Lower lobe of right lung (tissue), 2 donors: ENCODE data around the gene GSTA2. TPM values are rescaled to one million over a fixed set of nuclear protein-coding genes. Genes with fewer than 3 reads are reported as not detected.
"Not testable (repeated sequence)": the region's sequence is repeated elsewhere in the genome, so short reads cannot be mapped to it uniquely, and the experiment has no call there.

Source experiments
- ATAC-seq, 2 donors: fragments of 200-7000 bp; cut with Tn5 transposase; one replicate each; pipeline ENCODE4 v1.9.1; 2020 to 2022; ENCODE audit warnings: mild to moderate bottlenecking in 2 of 2, moderate library complexity in 2 of 2
- DNase-seq: peaks from one replicate; pipeline ENCODE4 v3.0.0-alpha.2; 2020
- H3K27ac ChIP-seq: fragments of 200-600 bp; one replicate; pipeline ENCODE4 v1.8.0; 2022
- H3K27me3 ChIP-seq: fragments of 200-600 bp; one replicate; pipeline ENCODE4 v1.8.0; 2022; ENCODE audit warnings: low read depth
- H3K36me3 ChIP-seq: fragments of 200-600 bp; one replicate; pipeline ENCODE4 v1.8.0; 2022; ENCODE audit warnings: mild to moderate bottlenecking
- H3K4me1 ChIP-seq: fragments of 200-600 bp; one replicate; pipeline ENCODE4 v1.8.0; 2022
- H3K4me3 ChIP-seq: fragments of 200-600 bp; one replicate; pipeline ENCODE4 v1.8.0; 2022; ENCODE audit warnings: mild to moderate bottlenecking
- H3K9me3 ChIP-seq: fragments of 200-600 bp; one replicate; pipeline ENCODE4 v1.8.0; 2022
- CTCF ChIP-seq: fragments of 200-600 bp; IDR thresholded peaks from one replicate; pipeline ENCODE4 v1.8.0; 2022; ENCODE audit warnings: antibody characterized with exemption, mild to moderate bottlenecking
- intact Hi-C: fragments of 100-400 bp; cut with DNase I; formaldehyde crosslinking; loops from one replicate; pipeline ENCODE4 v1.11.0; 2022
- total RNA-seq: library from RNA; stranded (reverse); fragmentation: NEBNext Ultra II Directional; extraction: Animal tissue kit (Norgen Biotek cat#: 25700); gene quantifications from one replicate; pipeline ENCODE4 v1.2.1, GENCODE V29; 2021
- donor health status: DM: no; HTN: yes; CAD: no; lungs with severe emphysema.

Gene GSTA2
- total RNA-seq, 1 donor from 2014 or later: 4.8 TPM

- H3K36me3 ChIP-seq: no peaks in the 10 kb centered on the region
- no peak overlapping the region for H3K4me3 ChIP-seq
- intact Hi-C loops: no loop called here
- TF ChIP-seq CTCF: no peak
- no peak for ATAC-seq
- H3K4me1 ChIP-seq: no peaks in the 10 kb centered on the region
- no peaks in the 10 kb centered on the region for H3K27me3 ChIP-seq
- no peaks in the 10 kb centered on the region for H3K9me3 ChIP-seq
- DNase-seq: no peak
- H3K27ac ChIP-seq: no peak overlapping the region
Observed at GRCh38 chr6:52724042-52724405, 39.3 kb downstream of the GSTA2 start.

DNA sequence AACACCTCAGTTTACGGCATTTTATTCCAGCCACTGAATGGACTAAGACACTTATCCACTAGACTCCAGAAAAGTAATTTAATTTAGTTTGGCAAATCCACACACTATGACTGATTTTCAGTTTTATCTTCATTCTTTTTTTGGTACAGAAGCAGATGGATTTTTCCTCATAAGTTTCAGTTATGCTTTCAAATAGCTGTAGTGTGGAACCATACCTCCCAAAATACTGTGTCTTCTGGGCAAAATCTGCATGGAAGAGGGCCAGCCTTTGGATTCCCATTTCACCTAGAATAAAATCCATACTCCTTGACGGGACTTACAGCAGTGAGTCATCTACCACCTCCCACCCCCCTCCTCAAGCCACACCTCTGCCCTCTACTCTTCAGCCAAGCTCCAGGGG is 43.0 kb downstream of the GSTA2 start:
- H3K9me3 ChIP-seq: no peaks in the 10 kb centered on the region
- ATAC-seq (no peak), DNase-seq (no peak)
- no peak for TF ChIP-seq CTCF
- no peak overlapping the region for H3K4me3 ChIP-seq
- intact Hi-C loops: no loop called here
- H3K27ac ChIP-seq: no peak overlapping the region
- no peaks in the 10 kb centered on the region for H3K36me3 ChIP-seq
- H3K27me3 ChIP-seq: no peaks in the 10 kb centered on the region
- H3K4me1 ChIP-seq: no peaks in the 10 kb centered on the region

DNA sequence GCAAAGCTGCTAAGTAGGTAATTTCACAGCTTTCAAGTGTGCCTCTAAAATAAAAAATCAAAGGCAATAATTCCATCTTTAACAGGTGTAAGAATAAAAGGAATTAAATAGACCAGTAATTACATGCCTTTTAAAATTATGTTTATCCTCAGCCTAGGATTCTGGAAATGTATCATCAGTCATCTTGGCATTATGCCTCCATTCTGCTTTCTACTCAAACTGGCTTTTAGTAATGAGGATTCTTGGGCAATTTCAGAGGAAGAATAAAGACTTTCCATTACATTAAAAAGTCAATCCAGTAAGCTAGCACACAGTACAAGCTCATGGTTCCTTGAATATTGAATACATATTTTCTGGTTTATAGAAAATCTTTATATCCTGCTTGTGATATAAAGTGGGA is 44.7 kb downstream of the GSTA2 start:
- no peak for TF ChIP-seq CTCF
- ATAC-seq (no peak), DNase-seq (no peak)
- Histone ChIP-seq H3K27ac (no peak overlapping the region), H3K4me3 (no peak overlapping the region), H3K27me3 (no peaks in the 10 kb centered on the region), H3K36me3 (no peaks in the 10 kb centered on the region), H3K9me3 (no peaks in the 10 kb centered on the region), H3K4me1 (no peaks in the 10 kb centered on the region)
- intact Hi-C loops: no loop called here

- DNase-seq, H3K27ac ChIP-seq, H3K4me1 ChIP-seq, H3K27me3 ChIP-seq, H3K9me3 ChIP-seq, H3K36me3 ChIP-seq, ATAC-seq, H3K4me3 ChIP-seq, intact Hi-C loops: not testable (repeated sequence)
Observed at GRCh38 chr6:52714761-52715160, 48.5 kb downstream of the GSTA2 start.

DNA sequence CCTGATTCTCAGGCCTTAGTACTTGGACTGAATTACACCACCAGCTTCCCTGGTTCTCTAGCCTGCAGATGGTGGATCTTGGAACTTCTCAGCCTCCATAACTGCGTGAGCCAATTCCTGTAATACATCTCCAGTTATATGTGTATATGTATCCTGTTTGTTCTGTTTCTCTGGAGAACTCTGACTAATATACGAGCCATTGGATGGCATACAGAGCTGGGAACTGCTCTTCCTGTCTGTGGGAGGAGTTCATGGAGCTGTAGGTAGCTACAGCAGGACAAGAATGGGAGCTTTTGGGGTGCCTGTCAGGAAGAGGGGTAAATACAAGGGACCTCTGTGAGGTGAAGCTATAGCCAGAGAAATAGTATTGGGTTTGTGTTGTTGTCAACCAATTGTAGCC is 51.1 kb downstream of the GSTA2 start:
- H3K9me3 ChIP-seq: no peaks in the 10 kb centered on the region
- H3K27ac ChIP-seq: no peak overlapping the region
- no peaks in the 10 kb centered on the region for H3K27me3 ChIP-seq
- intact Hi-C loops: no loop called here
- ATAC-seq (no peak), DNase-seq (no peak)
- no peak overlapping the region for H3K4me3 ChIP-seq
- H3K4me1 ChIP-seq: no peaks in the 10 kb centered on the region
- TF ChIP-seq CTCF: no peak
- H3K36me3 ChIP-seq: no peaks in the 10 kb centered on the region

DNA sequence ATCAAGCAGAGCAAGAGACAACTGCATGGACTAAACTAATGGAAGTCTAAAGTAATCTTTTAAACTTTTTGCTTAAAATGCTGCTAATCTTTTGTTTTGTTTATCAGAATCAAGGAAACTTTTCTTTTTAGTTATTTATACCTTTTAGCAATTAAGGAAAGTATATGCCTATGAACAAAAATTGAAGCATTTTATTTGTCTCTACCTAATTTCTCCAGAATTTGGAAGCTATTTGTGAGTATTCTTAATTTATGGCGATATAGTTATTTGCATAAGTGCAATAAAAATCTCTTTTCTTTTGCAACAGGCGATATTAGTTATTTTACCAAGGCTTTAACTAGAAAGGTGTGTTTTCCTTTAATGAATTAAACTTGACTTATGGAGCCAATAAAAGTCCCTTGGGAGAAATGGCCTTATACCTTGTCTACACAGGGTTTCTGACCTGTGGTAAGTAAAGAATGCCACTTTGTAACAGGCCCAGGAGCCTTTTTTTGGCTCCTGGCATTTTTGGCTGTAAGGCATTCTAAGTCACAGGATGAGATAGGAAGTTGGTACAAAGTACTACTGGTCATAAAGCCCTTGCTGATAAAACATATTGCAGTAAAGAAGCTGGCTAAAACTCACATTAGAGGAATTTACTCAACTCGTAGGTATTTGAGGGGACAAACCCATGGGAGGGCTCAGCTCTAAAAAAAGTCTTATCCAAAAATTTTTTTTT is 55.2 kb downstream of the GSTA2 start:
- Histone ChIP-seq H3K9me3 (no peaks in the 10 kb centered on the region), H3K4me1 (no peaks in the 10 kb centered on the region), H3K27ac (no peak overlapping the region), H3K27me3 (no peaks in the 10 kb centered on the region), H3K4me3 (no peak overlapping the region), H3K36me3 (no peaks in the 10 kb centered on the region)
- DNase-seq (no peak), ATAC-seq (no peak)
- no peak for TF ChIP-seq CTCF
- intact Hi-C loops: no loop called here
